Activated naive CD8-positive, alpha-beta T cell (primary cell): ENCODE results near the gene NCAM1.

ENCODE experiments used
- H3K27ac Mint-ChIP-seq: one replicate; pipeline ENCODE4 v1.8.0; 2021; ENCODE audit warnings: mixed read lengths
- H3K27me3 Mint-ChIP-seq: one replicate; pipeline ENCODE4 v1.8.0; 2021; ENCODE audit warnings: mixed read lengths
- H3K36me3 Mint-ChIP-seq: one replicate; pipeline ENCODE4 v1.8.0; 2021; ENCODE audit warnings: mixed read lengths
- H3K4me1 Mint-ChIP-seq: one replicate; pipeline ENCODE4 v1.8.0; 2021; ENCODE audit warnings: low read depth, mixed read lengths
- H3K4me3 Mint-ChIP-seq: one replicate; pipeline ENCODE4 v1.8.0; 2021; ENCODE audit warnings: mild to moderate bottlenecking, mixed read lengths
- H3K9me3 Mint-ChIP-seq: one replicate; pipeline ENCODE4 v1.8.0; 2021; ENCODE audit warnings: low read depth, mixed read lengths

The NCAM1 gene

DNA sequence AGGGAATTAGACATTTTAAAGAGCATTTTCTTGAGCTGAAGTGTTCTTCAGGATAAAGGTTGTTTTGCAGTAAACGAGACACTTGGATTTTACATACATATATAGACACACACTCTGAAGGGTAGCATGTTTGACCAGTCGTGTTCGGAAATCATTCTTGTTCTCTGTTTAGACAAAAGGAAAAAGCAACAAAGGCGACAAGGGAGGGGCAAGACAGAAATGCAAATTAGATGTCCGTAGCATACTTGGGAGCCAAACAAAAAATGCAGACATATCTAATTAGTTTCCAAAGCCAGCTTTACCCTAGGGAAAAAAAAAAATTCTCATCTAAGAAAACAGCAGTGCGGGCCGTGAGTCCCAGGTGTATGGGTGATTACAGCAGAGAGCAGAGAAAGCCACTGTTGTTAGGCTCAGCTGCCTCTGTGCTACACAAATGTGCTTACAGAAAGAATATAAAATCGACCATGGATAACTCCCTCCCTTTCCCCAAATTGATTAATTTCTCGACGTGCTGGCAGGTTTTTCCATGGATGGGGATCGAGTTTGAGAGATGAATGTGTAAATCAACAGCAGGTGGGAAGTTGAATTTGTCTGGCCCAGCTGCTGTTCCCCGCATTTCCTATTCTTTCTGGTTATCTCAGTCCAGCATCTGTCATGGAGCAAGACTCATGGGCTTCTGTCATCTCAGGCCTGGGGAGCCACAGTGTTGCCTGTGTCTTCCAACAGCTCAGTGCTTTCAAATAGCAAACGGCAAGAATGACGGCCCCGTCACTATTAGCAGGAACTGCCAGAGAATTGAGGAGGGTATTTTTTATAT lies 176.7 kb downstream of the NCAM1 start:
- Mint-ChIP-seq H3K27ac (no peak overlapping the region), H3K27me3 (peaks cover 14% of the 10 kb centered on the region), H3K9me3 (no peaks in the 10 kb centered on the region), H3K4me3 (no peak overlapping the region), H3K36me3 (no peaks in the 10 kb centered on the region), H3K4me1 (no peaks in the 10 kb centered on the region)

- no peaks in the 10 kb centered on the region for H3K9me3 Mint-ChIP-seq
- no peak overlapping the region for H3K4me3 Mint-ChIP-seq
- H3K27me3 Mint-ChIP-seq: peaks cover 14% of the 10 kb centered on the region
- H3K36me3 Mint-ChIP-seq: no peaks in the 10 kb centered on the region
- no peaks in the 10 kb centered on the region for H3K4me1 Mint-ChIP-seq
- no peak overlapping the region for H3K27ac Mint-ChIP-seq
Measured at GRCh38 chr11:113138731-113139130, 177.5 kb downstream of the NCAM1 start.

GRCh38 chr11:113141010-113141409 lies 179.8 kb downstream of the NCAM1 start:
- no peaks in the 10 kb centered on the region for H3K4me1 Mint-ChIP-seq
- no peaks in the 10 kb centered on the region for H3K36me3 Mint-ChIP-seq
- no peak overlapping the region for H3K27ac Mint-ChIP-seq
- H3K9me3 Mint-ChIP-seq: no peaks in the 10 kb centered on the region
- H3K4me3 Mint-ChIP-seq: no peak overlapping the region
- H3K27me3 Mint-ChIP-seq: peaks cover 8% of the 10 kb centered on the region

GRCh38 chr11:113142508-113142907 lies 181.3 kb downstream of the NCAM1 start:
- Mint-ChIP-seq H3K27me3 (peaks cover 8% of the 10 kb centered on the region), H3K9me3 (no peaks in the 10 kb centered on the region), H3K4me1 (no peaks in the 10 kb centered on the region), H3K36me3 (no peaks in the 10 kb centered on the region), H3K27ac (no peak overlapping the region), H3K4me3 (no peak overlapping the region)

GRCh38 chr11:113147249-113147648 lies 186.0 kb downstream of the NCAM1 start:
- Mint-ChIP-seq H3K9me3 (no peaks in the 10 kb centered on the region), H3K4me3 (no peak overlapping the region), H3K4me1 (no peaks in the 10 kb centered on the region), H3K36me3 (no peaks in the 10 kb centered on the region), H3K27me3 (peaks cover 4% of the 10 kb centered on the region), H3K27ac (no peak overlapping the region)

- Mint-ChIP-seq H3K9me3 (no peaks in the 10 kb centered on the region), H3K4me1 (no peaks in the 10 kb centered on the region)
Measured at GRCh38 chr11:113148076-113148475, 186.9 kb downstream of the NCAM1 start.

DNA sequence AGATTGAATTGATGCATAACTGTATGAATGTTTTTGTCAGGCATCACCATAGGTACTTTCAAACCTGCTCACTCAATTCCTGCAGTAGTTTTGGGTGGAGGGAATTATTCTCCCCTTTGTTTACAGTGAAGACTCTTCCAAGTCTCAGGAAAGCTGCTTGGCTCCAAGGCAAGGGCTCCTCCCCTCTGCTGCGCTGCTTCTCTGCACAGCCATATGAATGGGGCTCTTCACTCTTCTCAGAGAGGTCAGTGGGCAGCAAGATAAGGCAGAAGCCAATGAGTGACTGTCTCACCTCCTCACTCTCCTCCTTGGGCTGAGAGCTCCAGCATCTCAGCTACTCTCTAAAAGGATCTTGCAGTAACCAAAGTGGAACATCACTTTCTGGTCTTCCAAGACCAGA lies 187.4 kb downstream of the NCAM1 start:
- peaks cover 4% of the 10 kb centered on the region for H3K27me3 Mint-ChIP-seq
- no peak overlapping the region for H3K4me3 Mint-ChIP-seq
- no peak overlapping the region for H3K27ac Mint-ChIP-seq
- H3K36me3 Mint-ChIP-seq: no peaks in the 10 kb centered on the region
- no peaks in the 10 kb centered on the region for H3K4me1 Mint-ChIP-seq
- no peaks in the 10 kb centered on the region for H3K9me3 Mint-ChIP-seq

More at GRCh38 chr11:113148076-113148475, 186.9 kb downstream of the NCAM1 start:
- H3K27ac Mint-ChIP-seq: no peak overlapping the region
- no peaks in the 10 kb centered on the region for H3K36me3 Mint-ChIP-seq
- no peak overlapping the region for H3K4me3 Mint-ChIP-seq
- H3K27me3 Mint-ChIP-seq: peaks cover 4% of the 10 kb centered on the region

GRCh38 chr11:113151521-113151920 lies 190.3 kb downstream of the NCAM1 start:
- no peak overlapping the region for H3K4me3 Mint-ChIP-seq
- no peaks in the 10 kb centered on the region for H3K36me3 Mint-ChIP-seq
- no peaks in the 10 kb centered on the region for H3K4me1 Mint-ChIP-seq
- no peaks in the 10 kb centered on the region for H3K9me3 Mint-ChIP-seq
- H3K27me3 Mint-ChIP-seq: peaks cover 4% of the 10 kb centered on the region
- H3K27ac Mint-ChIP-seq: no peak overlapping the region

GRCh38 chr11:113152500-113152899 lies 191.3 kb downstream of the NCAM1 start:
- Mint-ChIP-seq H3K9me3 (no peaks in the 10 kb centered on the region), H3K27ac (no peak overlapping the region), H3K4me3 (no peak overlapping the region), H3K4me1 (no peaks in the 10 kb centered on the region), H3K36me3 (no peaks in the 10 kb centered on the region), H3K27me3 (peaks cover 4% of the 10 kb centered on the region)

DNA sequence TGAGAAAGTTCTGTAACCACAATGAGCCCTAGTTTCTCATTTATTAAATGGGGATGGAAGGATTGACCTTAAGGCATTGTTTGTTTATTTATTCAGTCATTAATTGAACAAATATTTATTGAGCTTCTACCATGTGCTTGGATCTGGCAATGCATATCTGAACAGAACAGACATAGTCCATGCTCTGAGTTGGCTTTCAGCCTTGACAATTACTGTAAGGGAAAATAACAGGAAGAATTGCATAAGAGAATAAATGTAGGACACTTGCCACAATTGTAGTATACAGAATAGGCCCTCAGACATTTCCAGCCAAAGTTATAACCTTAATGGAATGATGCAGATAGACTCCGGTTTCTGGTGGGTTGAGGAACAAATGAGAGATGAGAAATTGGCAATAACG lies 192.6 kb downstream of the NCAM1 start:
- H3K27ac Mint-ChIP-seq: no peak overlapping the region
- peaks cover 3% of the 10 kb centered on the region for H3K27me3 Mint-ChIP-seq
- no peak overlapping the region for H3K4me3 Mint-ChIP-seq
- no peaks in the 10 kb centered on the region for H3K36me3 Mint-ChIP-seq
- no peaks in the 10 kb centered on the region for H3K4me1 Mint-ChIP-seq
- H3K9me3 Mint-ChIP-seq: no peaks in the 10 kb centered on the region

GRCh38 chr11:113159988-113160807 lies 199.0 kb downstream of the NCAM1 start:
- Mint-ChIP-seq H3K4me1 (no peaks in the 10 kb centered on the region), H3K27ac (no peak overlapping the region), H3K36me3 (no peaks in the 10 kb centered on the region), H3K27me3 (peaks cover 2% of the 10 kb centered on the region), H3K9me3 (no peaks in the 10 kb centered on the region), H3K4me3 (no peak overlapping the region)

GRCh38 chr11:113160808-113161124 lies 199.5 kb downstream of the NCAM1 start:
- H3K4me1 Mint-ChIP-seq: no peaks in the 10 kb centered on the region
- H3K36me3 Mint-ChIP-seq: no peaks in the 10 kb centered on the region
- H3K9me3 Mint-ChIP-seq: no peaks in the 10 kb centered on the region
- peaks cover 2% of the 10 kb centered on the region for H3K27me3 Mint-ChIP-seq
- no peak overlapping the region for H3K27ac Mint-ChIP-seq
- no peak overlapping the region for H3K4me3 Mint-ChIP-seq

- H3K27ac Mint-ChIP-seq: no peak overlapping the region
- peaks cover 2% of the 10 kb centered on the region for H3K27me3 Mint-ChIP-seq
- H3K36me3 Mint-ChIP-seq: no peaks in the 10 kb centered on the region
- H3K4me3 Mint-ChIP-seq: no peak overlapping the region
- no peaks in the 10 kb centered on the region for H3K9me3 Mint-ChIP-seq
- no peaks in the 10 kb centered on the region for H3K4me1 Mint-ChIP-seq
Measured at GRCh38 chr11:113161711-113162591, 200.7 kb downstream of the NCAM1 start.

DNA sequence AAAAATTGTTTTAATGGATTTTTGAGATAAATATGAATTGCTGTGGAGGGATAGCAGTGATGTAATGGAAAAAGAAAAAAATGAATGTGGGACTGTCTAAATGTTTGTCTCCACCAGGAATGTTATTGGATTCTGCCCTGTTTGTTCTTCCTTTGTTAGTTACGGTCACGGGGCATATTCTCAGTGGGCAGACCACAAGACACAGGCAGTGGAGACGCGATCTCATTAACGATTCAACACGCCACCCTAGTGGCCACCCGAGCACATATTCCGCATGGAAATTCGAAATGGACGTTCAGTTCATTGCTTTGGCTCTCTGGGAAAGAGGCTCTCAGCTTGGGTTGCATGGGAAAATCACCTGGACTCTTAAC lies 201.4 kb downstream of the NCAM1 start:
- no peak overlapping the region for H3K4me3 Mint-ChIP-seq
- no peaks in the 10 kb centered on the region for H3K36me3 Mint-ChIP-seq
- no peaks in the 10 kb centered on the region for H3K9me3 Mint-ChIP-seq
- peaks cover 2% of the 10 kb centered on the region for H3K27me3 Mint-ChIP-seq
- H3K27ac Mint-ChIP-seq: no peak overlapping the region
- no peaks in the 10 kb centered on the region for H3K4me1 Mint-ChIP-seq
